Activated B cell treated with CpG ODN at 0.5 μM for 24 hours (primary cell): ENCODE results near the gene CHCHD3. TPM values are rescaled to one million over a fixed set of nuclear protein-coding genes. Genes with fewer than 3 reads are reported as not detected.

ENCODE experiments used
- ATAC-seq: fragments of 200-7000 bp; cut with Tn5 transposase; one replicate; pipeline ENCODE4 v1.10.0; 2021; ENCODE audit warnings: low read depth, mild to moderate bottlenecking, moderate library complexity
- CTCF ChIA-PET: fragments of 350-600 bp; sonication (Branson Sonifier 250); formaldehyde crosslinking; loops from one replicate; lab custom pipeline; 2021; ENCODE audit warnings: antibody characterized with exemption; lab: Charles Lee
- POLR2A ChIA-PET: fragments of 350-600 bp; sonication (Branson Sonifier 250); formaldehyde crosslinking; loops from one replicate; lab custom pipeline; 2021; ENCODE audit warnings: antibody characterized with exemption; lab: Charles Lee
- DNase-seq: peaks from one replicate; pipeline ENCODE4 v3.0.0; 2022
- H3K27ac Mint-ChIP-seq: one replicate; pipeline ENCODE4 v1.8.0; 2020; ENCODE audit warnings: mixed read lengths
- H3K27me3 Mint-ChIP-seq: one replicate; pipeline ENCODE4 v1.8.0; 2021; ENCODE audit warnings: mixed read lengths
- H3K36me3 Mint-ChIP-seq: one replicate; pipeline ENCODE4 v1.8.0; 2021; ENCODE audit warnings: low read depth, mixed read lengths
- H3K4me1 Mint-ChIP-seq: one replicate; pipeline ENCODE4 v1.8.0; 2021; ENCODE audit warnings: mixed read lengths
- H3K4me3 Mint-ChIP-seq: one replicate; pipeline ENCODE4 v1.8.0; 2020; ENCODE audit warnings: mild to moderate bottlenecking, mixed read lengths
- H3K9me3 Mint-ChIP-seq: one replicate; pipeline ENCODE4 v1.8.0; 2020; ENCODE audit warnings: mixed read lengths
- intact Hi-C: fragments of 100-400 bp; cut with micrococcal nuclease; formaldehyde crosslinking; loops from one replicate; pipeline ENCODE4 v1.15.1; 2024
- total RNA-seq: library from RNA; stranded (reverse); gene quantifications from 2 replicates; pipeline ENCODE4 v1.2.3, GENCODE V29; 2022
- TF ChIP-seq, protein P1 (sequence below): fragments of 200-600 bp; IDR thresholded peaks from one replicate; pipeline ENCODE4 v1.8.0; 2022; ENCODE audit warnings: antibody characterized with exemption, mild to moderate bottlenecking

Gene CHCHD3
- total RNA-seq, 1 donor from 2014 or later, result 53.6 TPM

DNA sequence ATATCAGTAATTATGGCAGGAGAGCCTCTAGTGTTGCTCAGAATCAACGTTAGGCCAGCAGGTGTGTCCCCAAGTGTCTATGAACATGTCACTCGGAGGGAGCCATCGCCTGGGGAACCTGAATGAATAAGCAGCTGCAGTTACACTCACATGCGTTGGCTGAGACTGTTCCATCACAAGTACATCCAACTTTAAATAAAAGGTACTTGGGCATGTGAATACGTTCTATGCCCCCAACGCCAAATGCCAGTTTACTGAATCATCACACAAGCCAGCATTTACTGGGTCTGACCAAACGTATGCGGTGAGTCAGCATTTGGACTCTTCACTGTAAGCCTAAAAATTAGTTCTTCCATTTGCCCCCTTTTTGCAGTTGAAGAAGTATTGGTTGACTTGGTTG is 298.1 kb downstream of the CHCHD3 start:
- intact Hi-C loops, result no loop called here
- H3K9me3 Mint-ChIP-seq, result no peaks in the 10 kb centered on the region
- H3K4me3 Mint-ChIP-seq, result no peak overlapping the region
- ChIA-PET CTCF (no interaction called here), POLR2A (no interaction called here)
- no peaks in the 10 kb centered on the region for H3K27me3 Mint-ChIP-seq
- DNase-seq, result no peak
- TF ChIP-seq, protein P1, sequence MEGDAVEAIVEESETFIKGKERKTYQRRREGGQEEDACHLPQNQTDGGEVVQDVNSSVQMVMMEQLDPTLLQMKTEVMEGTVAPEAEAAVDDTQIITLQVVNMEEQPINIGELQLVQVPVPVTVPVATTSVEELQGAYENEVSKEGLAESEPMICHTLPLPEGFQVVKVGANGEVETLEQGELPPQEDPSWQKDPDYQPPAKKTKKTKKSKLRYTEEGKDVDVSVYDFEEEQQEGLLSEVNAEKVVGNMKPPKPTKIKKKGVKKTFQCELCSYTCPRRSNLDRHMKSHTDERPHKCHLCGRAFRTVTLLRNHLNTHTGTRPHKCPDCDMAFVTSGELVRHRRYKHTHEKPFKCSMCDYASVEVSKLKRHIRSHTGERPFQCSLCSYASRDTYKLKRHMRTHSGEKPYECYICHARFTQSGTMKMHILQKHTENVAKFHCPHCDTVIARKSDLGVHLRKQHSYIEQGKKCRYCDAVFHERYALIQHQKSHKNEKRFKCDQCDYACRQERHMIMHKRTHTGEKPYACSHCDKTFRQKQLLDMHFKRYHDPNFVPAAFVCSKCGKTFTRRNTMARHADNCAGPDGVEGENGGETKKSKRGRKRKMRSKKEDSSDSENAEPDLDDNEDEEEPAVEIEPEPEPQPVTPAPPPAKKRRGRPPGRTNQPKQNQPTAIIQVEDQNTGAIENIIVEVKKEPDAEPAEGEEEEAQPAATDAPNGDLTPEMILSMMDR, result no peak
- H3K4me1 Mint-ChIP-seq, result peaks cover under 1% of the 10 kb centered on the region
- ATAC-seq, result no peak
- peaks cover 41% of the 10 kb centered on the region for H3K36me3 Mint-ChIP-seq
- no peak overlapping the region for H3K27ac Mint-ChIP-seq

DNA sequence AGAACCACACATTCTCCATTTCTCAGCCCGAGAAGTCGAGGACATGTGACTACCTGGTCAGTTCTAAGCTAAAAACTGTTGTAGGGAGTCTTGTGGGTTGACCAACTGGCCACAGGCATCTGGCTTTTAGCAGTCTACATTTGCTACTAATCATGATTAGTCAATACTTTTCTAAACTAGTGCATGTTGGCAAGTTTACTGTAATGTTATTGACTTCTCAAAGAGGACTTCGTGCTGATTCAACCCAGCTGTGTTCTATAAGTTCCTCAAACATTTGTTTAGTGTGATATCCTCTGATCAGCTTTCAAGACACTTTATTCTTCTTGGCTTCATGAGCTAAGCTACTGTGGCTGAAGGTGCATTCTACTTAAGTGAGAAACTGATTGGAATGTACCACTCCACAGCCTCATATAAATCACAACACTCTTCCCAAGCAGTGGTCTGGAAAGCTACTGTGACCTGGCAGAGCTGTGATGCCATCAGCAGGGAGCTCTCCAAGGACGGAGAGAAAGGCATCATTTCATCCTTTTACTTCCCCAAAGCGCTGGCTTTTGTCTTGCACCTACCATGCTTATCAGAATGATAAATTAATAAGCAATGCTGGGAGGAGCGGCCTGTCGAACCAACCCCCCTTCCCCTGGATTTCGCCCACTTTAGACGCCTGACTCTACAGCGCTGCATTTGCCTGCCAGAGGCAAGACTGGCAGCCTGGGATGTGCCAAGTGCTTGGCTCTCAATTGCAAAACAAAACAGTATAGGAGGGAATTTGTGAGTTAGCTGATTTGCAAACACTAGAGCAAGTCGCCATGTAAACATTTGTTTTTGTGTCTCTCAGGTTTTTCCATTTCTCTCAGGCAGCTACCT is 298.9 kb downstream of the CHCHD3 start:
- Mint-ChIP-seq H3K9me3 (no peaks in the 10 kb centered on the region), H3K4me1 (peaks cover 3% of the 10 kb centered on the region), H3K27me3 (peaks cover 6% of the 10 kb centered on the region), H3K36me3 (peaks cover 36% of the 10 kb centered on the region), H3K27ac (no peak overlapping the region), H3K4me3 (no peak overlapping the region)
- DNase-seq (no peak), ATAC-seq (no peak)
- intact Hi-C loops, result no loop called here
- CTCF ChIA-PET, result no interaction called here
- POLR2A ChIA-PET, result no interaction called here
- TF ChIP-seq, protein P1, result no peak

DNA sequence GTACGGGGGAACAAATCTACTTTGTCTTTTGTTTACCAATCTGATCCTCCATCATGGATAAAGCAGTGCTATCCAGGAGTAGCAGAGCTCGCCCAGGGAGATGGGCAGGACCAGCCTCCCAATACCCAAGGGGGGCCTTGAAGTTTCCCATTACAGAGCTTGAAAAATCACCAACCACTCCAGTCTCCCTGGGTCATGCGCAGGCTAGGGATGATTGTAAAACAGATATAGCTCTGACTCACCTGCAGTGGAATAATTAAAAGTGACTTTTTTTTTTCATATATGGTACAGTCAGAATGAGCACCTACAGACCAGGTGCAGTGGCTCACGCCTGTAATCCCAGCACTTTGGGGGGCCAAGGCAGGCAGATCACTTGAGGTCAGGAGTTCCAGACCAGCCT is 301.1 kb downstream of the CHCHD3 start:
- CTCF ChIA-PET, result no interaction called here
- DNase-seq (no peak), ATAC-seq (no peak)
- no peak overlapping the region for H3K27ac Mint-ChIP-seq
- TF ChIP-seq, protein P1, result no peak
- H3K36me3 Mint-ChIP-seq, result peaks cover 24% of the 10 kb centered on the region
- peaks cover 11% of the 10 kb centered on the region for H3K27me3 Mint-ChIP-seq
- peaks cover 9% of the 10 kb centered on the region for H3K4me1 Mint-ChIP-seq
- no peaks in the 10 kb centered on the region for H3K9me3 Mint-ChIP-seq
- POLR2A ChIA-PET, result no interaction called here
- intact Hi-C loops, result no loop called here
- H3K4me3 Mint-ChIP-seq, result no peak overlapping the region

DNA sequence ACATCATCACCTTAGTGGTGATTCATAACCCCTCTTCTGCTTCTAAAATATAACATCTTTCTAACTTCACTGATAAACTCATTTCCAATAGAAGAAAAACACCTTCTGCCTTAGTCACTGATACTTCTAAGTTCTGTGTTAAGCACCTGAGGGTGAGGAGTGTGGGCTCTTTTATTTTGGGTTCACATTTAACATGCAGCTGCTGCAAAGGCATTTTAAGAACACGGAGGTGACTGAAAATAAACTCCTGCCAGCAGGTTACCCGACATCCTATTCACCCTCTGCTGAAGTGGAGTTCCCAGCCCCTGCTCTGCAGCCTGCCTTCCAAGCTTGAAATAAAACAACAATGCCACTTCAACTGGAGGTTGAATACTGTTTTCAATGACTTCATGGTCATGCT is 302.7 kb downstream of the CHCHD3 start:
- no peak for DNase-seq
- Mint-ChIP-seq H3K27ac (no peak overlapping the region), H3K9me3 (no peaks in the 10 kb centered on the region), H3K36me3 (peaks cover 8% of the 10 kb centered on the region), H3K27me3 (peaks cover 11% of the 10 kb centered on the region), H3K4me1 (peaks cover 9% of the 10 kb centered on the region), H3K4me3 (no peak overlapping the region)
- no peak for ATAC-seq
- ChIA-PET CTCF (no interaction called here), POLR2A (no interaction called here)
- TF ChIP-seq, protein P1, result no peak
- intact Hi-C loops, result no loop called here

DNA sequence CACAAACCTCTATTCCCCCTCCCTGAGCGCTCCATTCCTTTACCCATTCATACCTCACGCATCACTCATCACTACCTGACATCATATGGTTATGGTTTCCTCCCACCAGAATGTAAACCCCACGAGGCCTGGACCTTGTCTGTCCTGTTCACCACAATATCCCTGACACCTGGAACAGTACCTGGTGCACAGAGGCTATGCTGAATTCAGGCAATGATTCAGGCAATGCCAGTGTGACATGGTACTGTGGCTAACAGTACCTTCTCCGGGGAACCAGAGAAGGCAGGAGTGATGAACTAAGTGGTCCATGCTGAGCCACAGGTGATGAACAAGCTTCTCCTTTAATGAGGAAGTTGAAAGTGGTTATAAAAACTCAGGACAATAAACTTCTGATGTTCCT is 303.1 kb downstream of the CHCHD3 start:
- Mint-ChIP-seq H3K9me3 (no peaks in the 10 kb centered on the region), H3K4me1 (peaks cover 9% of the 10 kb centered on the region), H3K27me3 (peaks cover 11% of the 10 kb centered on the region), H3K36me3 (peaks cover 4% of the 10 kb centered on the region), H3K4me3 (no peak overlapping the region), H3K27ac (no peak overlapping the region)
- TF ChIP-seq, protein P1, result no peak
- ChIA-PET POLR2A (no interaction called here), CTCF (no interaction called here)
- intact Hi-C loops, result no loop called here
- ATAC-seq, result no peak
- DNase-seq, result no peak
